Measurements from ENCODE around the gene ARMH1.

ARMH1 gene

GRCh38 chr1:44684525-44684924 lies 10.0 kb downstream of the ARMH1 start:
- no peak for TF ChIP-seq CTCF (IDR thresholded peaks at IDR 0.05)

DNA sequence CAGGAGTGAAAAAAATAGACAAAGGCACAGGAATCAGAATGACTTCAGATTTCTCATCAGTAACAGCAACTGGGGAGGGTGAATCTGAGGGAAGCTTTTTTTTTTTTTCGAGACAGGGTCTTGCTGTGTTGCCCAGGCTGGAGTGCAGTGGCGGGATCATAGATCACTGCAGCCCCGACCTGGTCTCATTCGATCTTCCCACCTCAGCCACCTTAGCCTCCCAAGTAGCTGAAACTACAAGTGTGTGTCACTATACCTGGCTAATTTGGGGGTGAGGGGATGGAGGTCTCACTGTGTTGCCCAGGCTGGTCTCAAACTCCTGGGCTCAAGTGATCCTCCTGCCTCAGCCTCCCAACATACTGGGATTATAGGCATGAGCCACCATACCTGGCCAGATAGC lies 10.7 kb downstream of the ARMH1 start:
- TF ChIP-seq CTCF (IDR thresholded peaks at IDR 0.05), result no peak

- no peak for TF ChIP-seq CTCF (IDR thresholded peaks at IDR 0.05)
These were observed 11.4 kb downstream of the ARMH1 start for GRCh38 chr1:44685881-44686280.

DNA sequence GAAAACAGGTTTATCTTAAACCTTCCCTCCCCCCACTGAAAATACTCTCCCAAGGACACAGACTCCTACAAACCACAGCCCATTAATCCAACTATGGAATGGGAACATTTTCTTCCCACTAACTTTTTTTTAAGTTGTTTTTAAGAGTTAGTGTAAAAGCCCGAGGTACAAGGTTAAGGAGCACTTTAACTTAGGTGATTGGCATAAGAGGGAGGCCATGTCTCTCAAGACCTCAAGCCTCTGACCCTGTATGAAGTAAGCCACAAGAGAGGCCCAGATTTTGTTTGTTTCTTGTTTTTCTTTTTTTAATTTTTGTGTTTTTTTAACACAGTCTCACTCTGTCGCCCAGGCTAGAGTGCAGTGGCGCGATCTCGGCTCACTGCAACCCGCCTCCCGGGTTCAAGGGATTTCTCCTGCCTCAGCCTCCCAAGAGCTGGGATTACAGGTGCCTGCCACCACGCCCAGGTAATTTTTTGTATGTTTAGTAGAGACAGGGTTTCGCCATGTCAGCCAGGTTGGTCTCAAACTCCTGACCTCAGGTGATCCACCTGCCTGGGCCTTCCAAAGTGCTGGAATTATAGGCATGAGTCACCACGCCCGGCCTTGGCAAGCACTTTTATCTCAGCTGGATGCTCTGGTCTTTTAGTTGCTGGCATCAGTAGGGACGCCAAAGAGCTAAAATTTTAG lies 14.4 kb downstream of the ARMH1 start:
- no peak for TF ChIP-seq CTCF (IDR thresholded peaks at IDR 0.05)

DNA sequence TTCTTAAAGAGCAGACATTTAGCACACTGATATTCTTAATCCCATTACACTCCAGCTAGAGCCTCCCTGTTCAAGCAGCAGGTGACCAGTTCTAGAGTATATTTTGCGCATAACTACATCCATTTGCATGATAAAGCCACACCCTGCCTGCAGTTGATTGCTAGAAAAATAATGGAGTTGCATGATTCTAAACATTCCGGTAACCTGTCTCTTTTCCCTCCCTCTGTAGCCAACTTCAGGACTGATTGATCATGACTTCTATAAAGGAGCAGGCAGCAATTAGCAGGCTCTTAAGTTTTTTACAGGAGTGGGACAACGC lies 14.9 kb downstream of the ARMH1 start:
- TF ChIP-seq CTCF (IDR thresholded peaks at IDR 0.05), result no peak

DNA sequence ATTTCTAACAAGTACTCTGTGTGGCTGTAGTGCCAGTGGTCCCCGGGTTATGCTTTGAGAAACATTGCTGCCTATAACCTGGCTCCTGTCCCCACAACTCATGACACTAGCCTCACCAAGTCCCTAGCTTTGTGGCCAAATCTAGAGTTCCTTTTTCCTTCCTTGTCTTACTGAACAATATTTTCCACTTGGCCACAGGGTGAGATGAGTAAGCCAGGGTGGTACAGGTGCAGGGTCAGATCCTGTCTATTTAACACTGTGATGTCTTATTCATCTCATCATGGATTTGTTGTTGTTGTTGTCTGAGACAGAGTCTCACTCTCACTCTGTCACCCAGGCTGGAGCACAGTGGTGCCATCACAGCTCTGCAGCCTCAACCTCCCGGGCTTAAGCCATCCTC lies 18.6 kb downstream of the ARMH1 start:
- TF ChIP-seq CTCF (IDR thresholded peaks at IDR 0.05), result no peak

DNA sequence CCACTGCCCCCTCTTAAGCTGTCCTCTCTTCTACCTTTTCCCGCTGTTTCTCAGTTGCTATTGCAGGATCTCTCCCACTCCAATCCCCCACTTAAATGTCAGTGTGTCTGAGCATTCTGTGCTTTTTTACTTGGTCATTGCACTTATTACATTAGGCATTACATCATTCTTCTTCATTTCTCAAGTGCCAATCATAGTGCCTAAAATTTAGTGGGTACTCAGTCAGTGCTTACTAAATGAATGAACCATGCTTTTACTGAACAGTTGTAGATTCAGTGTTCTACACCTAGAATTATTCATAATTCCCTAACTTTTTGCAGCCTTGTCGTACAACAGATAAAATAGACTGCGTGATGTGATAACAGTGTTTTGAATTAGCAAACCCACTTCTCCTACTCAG lies 19.4 kb downstream of the ARMH1 start:
- no peak for TF ChIP-seq CTCF (IDR thresholded peaks at IDR 0.05)

DNA sequence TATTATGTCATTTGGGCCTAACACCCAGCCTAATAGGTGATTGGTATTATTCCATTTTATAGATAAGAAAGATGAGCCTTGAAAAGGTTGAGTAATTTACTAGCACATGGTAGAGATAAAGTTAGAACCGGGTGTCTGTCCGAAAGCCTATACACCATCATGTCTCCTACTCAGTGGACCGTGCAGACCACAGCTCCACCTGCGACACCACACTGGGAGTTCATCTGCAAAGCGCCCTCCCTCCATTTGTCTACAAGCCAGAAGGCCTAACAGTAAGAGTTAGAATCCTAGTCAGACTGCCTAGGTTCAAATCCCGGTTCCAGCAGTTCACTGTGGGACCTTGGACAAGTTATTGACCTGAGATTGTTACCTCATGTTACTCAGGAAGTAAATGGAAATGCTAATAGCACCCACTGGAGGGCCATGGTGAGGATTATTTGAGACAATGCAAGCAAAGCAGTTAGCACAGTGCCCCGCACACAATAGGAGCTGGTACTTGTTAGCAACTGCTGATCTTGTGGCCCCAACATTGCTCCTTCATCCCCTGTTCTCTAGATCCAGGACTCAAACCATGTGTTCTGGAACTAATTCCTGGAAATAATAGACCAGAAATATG lies 20.5 kb downstream of the ARMH1 start:
- TF ChIP-seq CTCF (IDR thresholded peaks at IDR 0.05), result no peak
